ENCODE measurements around the gene CREBRF. TPM values are rescaled to one million over a fixed set of nuclear protein-coding genes. Genes with fewer than 3 reads are reported as not detected.

The CREBRF gene
- total and polyA plus RNA-seq, 2 of the 4 experiments (the other 2 are of a cell fraction) = 3.2 to 16.1 TPM

DNA sequence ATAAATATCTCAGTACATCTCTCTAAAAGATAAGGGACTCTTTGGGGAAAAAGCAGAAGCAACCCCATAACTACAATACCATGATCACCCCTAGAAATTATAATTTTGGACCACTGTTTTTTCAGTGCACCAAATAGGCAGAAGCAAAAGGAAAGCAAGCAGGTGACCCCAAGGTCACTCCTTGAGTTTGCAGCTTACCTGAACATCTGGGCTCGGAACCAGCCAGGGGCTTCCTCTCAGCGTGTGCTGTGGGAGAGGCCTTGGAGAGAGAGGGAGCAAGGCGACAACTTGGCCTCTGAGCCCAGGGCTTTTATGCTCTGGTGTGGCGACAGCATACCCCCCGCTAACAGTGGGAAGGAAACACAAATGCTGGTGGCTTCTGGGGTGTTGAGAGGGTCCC lies 105.0 kb downstream of the CREBRF start:
- Histone ChIP-seq H2BK120ac (ENCODE audit: low read depth, low read length) (no peak overlapping the region), H2AK5ac (ENCODE audit: low read depth, low read length) (no peak overlapping the region), H3K56ac (ENCODE audit: extremely low read depth, insufficient read depth, low read length) (no peak overlapping the region), H3K9me3 (ENCODE audit: control insufficient read depth, insufficient read depth, low read length) (no peaks in the 10 kb centered on the region), H3K27ac (ENCODE audit: insufficient read depth, low read length) (no peak overlapping the region), H3K18ac (ENCODE audit: low read depth, low read length) (no peak overlapping the region), H3K14ac (replicated peaks; ENCODE audit: low read depth, low read length) (no peak overlapping the region), H2BK5ac (ENCODE audit: low read depth, low read length, poor library complexity, severe bottlenecking) (no peak overlapping the region), H3K79me1 (ENCODE audit: low read depth in 1 of 2, low read length in 2 of 2) (0 out of 4 replicates have a peak, but pooled peaks cover 0 to 3% of the 10 kb centered on the region in 2 experiments), H3K9ac (ENCODE audit: low read depth, low read length) (no peak overlapping the region), H2BK15ac (ENCODE audit: low read depth, low read length) (no peak overlapping the region), H2AFZ (replicated peaks; ENCODE audit: low read length, poor library complexity) (no peak overlapping the region), H4K8ac (ENCODE audit: low read depth in 2 of 2, low read length in 2 of 2) (no peak overlapping the region), H4K5ac (ENCODE audit: low read depth, low read length) (no peak overlapping the region), H2AK9ac (replicated peaks; ENCODE audit: low read depth, low read length, poor library complexity) (no peak overlapping the region), H3K4me3 (ENCODE audit: insufficient read depth, low read depth, low read length) (no peak overlapping the region), H3K36me3 (ENCODE audit: control insufficient read depth, insufficient read depth, low read length) (peaks cover 40% of the 10 kb centered on the region), H2BK20ac (ENCODE audit: low read depth, low read length) (no peak overlapping the region), H3K4me2 (ENCODE audit: low read depth, low read length) (no peak overlapping the region), H3K23ac (ENCODE audit: low read depth, low read length) (no peak overlapping the region), H3K9me1 (ENCODE audit: insufficient read depth, low read length) (no peaks in the 10 kb centered on the region), H4K20me1 (ENCODE audit: insufficient read depth, low read length) (no peaks in the 10 kb centered on the region; the same call in 1 of the 2 replicates), H4K91ac (ENCODE audit: insufficient read depth, low read depth, low read length) (no peak overlapping the region), H3K4me1 (ENCODE audit: control insufficient read depth, insufficient read depth, low read length) (peaks cover 2% of the 10 kb centered on the region; the same call in 1 of the 2 replicates), H3K4ac (ENCODE audit: low read depth, low read length) (no peak overlapping the region), H3K27me3 (ENCODE audit: control insufficient read depth, insufficient read depth, low read length) (no peaks in the 10 kb centered on the region)
- POLR2A ChIA-PET (ENCODE audit: unreplicated experiment) = no interaction called here
- CTCF ChIA-PET = no interaction called here
- in situ Hi-C loops (cut with MboI; ENCODE audit: low sequenced_read_pairs) (loop anchor here (25.0 kb wide), 2 partner anchors 426 to 1151 kb away; no protein-coding TSS in a partner anchor), intact Hi-C loops (cut with micrococcal nuclease) (loop anchor here (10.0 kb wide), 1 partner anchor 454 kb away; the partner anchor contains the start of gene BOD1), dilution Hi-C loops (cut with HindIII; ENCODE audit: low sequenced_read_pairs, unreplicated experiment) (no loop called here)
- BruUV-seq (replicated peaks) = no TSS peak
- no peak for TF ChIP-seq MXI1 (IDR thresholded peaks at IDR 0.05; ENCODE audit: borderline replicate concordance, low read depth, low read length)
- no peak for TF ChIP-seq SMC3 (IDR thresholded peaks at IDR 0.05; ENCODE audit: low read depth, low read length)
- TF ChIP-seq, protein P1, sequence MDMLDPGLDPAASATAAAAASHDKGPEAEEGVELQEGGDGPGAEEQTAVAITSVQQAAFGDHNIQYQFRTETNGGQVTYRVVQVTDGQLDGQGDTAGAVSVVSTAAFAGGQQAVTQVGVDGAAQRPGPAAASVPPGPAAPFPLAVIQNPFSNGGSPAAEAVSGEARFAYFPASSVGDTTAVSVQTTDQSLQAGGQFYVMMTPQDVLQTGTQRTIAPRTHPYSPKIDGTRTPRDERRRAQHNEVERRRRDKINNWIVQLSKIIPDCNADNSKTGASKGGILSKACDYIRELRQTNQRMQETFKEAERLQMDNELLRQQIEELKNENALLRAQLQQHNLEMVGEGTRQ (IDR thresholded peaks at IDR 0.05; ENCODE audit: low read depth, low read length) = no peak
- TF ChIP-seq, protein P2, sequence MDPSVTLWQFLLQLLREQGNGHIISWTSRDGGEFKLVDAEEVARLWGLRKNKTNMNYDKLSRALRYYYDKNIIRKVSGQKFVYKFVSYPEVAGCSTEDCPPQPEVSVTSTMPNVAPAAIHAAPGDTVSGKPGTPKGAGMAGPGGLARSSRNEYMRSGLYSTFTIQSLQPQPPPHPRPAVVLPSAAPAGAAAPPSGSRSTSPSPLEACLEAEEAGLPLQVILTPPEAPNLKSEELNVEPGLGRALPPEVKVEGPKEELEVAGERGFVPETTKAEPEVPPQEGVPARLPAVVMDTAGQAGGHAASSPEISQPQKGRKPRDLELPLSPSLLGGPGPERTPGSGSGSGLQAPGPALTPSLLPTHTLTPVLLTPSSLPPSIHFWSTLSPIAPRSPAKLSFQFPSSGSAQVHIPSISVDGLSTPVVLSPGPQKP (IDR thresholded peaks at IDR 0.05; ENCODE audit: borderline replicate concordance, low read depth, low read length) = no peak
- TF ChIP-seq FOS (IDR thresholded peaks at IDR 0.05; ENCODE audit: low read depth, low read length) = no peak
- no peak for TF ChIP-seq POLR2A (IDR thresholded peaks at IDR 0.05; ENCODE audit: low read depth, low read length)
- TF ChIP-seq RFX5 (IDR thresholded peaks at IDR 0.05; ENCODE audit: low read depth, low read length) = no peak
- no peak for TF ChIP-seq RCOR1 (IDR thresholded peaks at IDR 0.05; ENCODE audit: insufficient replicate concordance, low read length)
- TF ChIP-seq MAFK (IDR thresholded peaks at IDR 0.05; ENCODE audit: low read depth, low read length) = no peak
- TF ChIP-seq MAZ (IDR thresholded peaks at IDR 0.05; ENCODE audit: borderline replicate concordance, low read depth, low read length) = no peak
- TF ChIP-seq, protein P3, sequence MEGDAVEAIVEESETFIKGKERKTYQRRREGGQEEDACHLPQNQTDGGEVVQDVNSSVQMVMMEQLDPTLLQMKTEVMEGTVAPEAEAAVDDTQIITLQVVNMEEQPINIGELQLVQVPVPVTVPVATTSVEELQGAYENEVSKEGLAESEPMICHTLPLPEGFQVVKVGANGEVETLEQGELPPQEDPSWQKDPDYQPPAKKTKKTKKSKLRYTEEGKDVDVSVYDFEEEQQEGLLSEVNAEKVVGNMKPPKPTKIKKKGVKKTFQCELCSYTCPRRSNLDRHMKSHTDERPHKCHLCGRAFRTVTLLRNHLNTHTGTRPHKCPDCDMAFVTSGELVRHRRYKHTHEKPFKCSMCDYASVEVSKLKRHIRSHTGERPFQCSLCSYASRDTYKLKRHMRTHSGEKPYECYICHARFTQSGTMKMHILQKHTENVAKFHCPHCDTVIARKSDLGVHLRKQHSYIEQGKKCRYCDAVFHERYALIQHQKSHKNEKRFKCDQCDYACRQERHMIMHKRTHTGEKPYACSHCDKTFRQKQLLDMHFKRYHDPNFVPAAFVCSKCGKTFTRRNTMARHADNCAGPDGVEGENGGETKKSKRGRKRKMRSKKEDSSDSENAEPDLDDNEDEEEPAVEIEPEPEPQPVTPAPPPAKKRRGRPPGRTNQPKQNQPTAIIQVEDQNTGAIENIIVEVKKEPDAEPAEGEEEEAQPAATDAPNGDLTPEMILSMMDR (conservative IDR thresholded peaks at IDR 0.05; ENCODE audit: low read depth, low read length) = no peak
- TF ChIP-seq CEBPB (IDR thresholded peaks at IDR 0.05; ENCODE audit: low read depth, low read length) = no peak
- TF ChIP-seq BHLHE40 (IDR thresholded peaks at IDR 0.05; ENCODE audit: low read depth, low read length) = no peak
- no peak for TF ChIP-seq NFE2L2 (IDR thresholded peaks at IDR 0.05; ENCODE audit: low read depth, low read length)
- TF ChIP-seq RAD21 (IDR thresholded peaks at IDR 0.05; ENCODE audit: low read length) = no peak
- ATAC-seq (ENCODE audit: low read depth) (no peak), DNase-seq (no peak)
- 100% methylated on average over 3 of the region's 5 CpGs; no CpG with 5 or more reads in 1 of the 2 experiments for WGBS, 2 experiments (ENCODE audit: extremely low coverage in 2 of 2, insufficient read length in 1 of 2)

Measured in IMR-90 (cell line).